ENCODE data around the gene TNF. TPM values are rescaled to one million over a fixed set of nuclear protein-coding genes. Genes with fewer than 3 reads are reported as not detected.

TNF gene
- total and polyA plus RNA-seq, 2 donors (not counting 1 experiment from before 2014, with no cell fraction given) = not detected

- Histone ChIP-seq H3K27ac (ENCODE audit: insufficient read depth, low read length) (no peak overlapping the region), H3K79me2 (ENCODE audit: control insufficient read depth, insufficient read depth, low read length) (no peaks in the 10 kb centered on the region)
- TF ChIP-seq EZH2 (IDR thresholded peaks at IDR 0.05; ENCODE audit: low read length, missing control alignments) = peak; percentile 16
- TF ChIP-seq, protein P1, sequence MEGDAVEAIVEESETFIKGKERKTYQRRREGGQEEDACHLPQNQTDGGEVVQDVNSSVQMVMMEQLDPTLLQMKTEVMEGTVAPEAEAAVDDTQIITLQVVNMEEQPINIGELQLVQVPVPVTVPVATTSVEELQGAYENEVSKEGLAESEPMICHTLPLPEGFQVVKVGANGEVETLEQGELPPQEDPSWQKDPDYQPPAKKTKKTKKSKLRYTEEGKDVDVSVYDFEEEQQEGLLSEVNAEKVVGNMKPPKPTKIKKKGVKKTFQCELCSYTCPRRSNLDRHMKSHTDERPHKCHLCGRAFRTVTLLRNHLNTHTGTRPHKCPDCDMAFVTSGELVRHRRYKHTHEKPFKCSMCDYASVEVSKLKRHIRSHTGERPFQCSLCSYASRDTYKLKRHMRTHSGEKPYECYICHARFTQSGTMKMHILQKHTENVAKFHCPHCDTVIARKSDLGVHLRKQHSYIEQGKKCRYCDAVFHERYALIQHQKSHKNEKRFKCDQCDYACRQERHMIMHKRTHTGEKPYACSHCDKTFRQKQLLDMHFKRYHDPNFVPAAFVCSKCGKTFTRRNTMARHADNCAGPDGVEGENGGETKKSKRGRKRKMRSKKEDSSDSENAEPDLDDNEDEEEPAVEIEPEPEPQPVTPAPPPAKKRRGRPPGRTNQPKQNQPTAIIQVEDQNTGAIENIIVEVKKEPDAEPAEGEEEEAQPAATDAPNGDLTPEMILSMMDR (conservative IDR thresholded peaks at IDR 0.05 in 1 of 2, IDR thresholded peaks at IDR 0.05 in 1 of 2; ENCODE audit: low read depth in 1 of 2, low read length in 2 of 2) = no peak
Observed at GRCh38 chr6:31581434-31582229, 6.3 kb downstream of the TNF start.

GRCh38 chr6:31582230-31582643 is 6.9 kb downstream of the TNF start, which contains the start of gene LTB:
LTB (minus strand) TSS chr6:31582424; CDS start chr6:31582417, 7 bp downstream.
- Histone ChIP-seq H3K27me3 (ENCODE audit: control insufficient read depth, insufficient read depth, low read length) (peaks cover 5% of the 10 kb centered on the region), H3K79me2 (ENCODE audit: control insufficient read depth, insufficient read depth, low read length) (no peaks in the 10 kb centered on the region)

More at GRCh38 chr6:31581434-31582229, 6.3 kb downstream of the TNF start:
- H3K9ac ChIP-seq (ENCODE audit: insufficient read depth, low read length) = peak overlapping the region; percentile 70
- H3K4me1 ChIP-seq (ENCODE audit: control insufficient read depth, extremely low read depth, insufficient read depth, low read length) = no peaks in the 10 kb centered on the region
- peaks cover 9% of the 10 kb centered on the region for H3K27me3 ChIP-seq (ENCODE audit: control insufficient read depth, insufficient read depth, low read length)
- peak overlapping the region; percentile 74 to 89 (median 82) for H3K4me3 ChIP-seq (replicated peaks in 1 of 4; ENCODE audit: control extremely low read depth in 1 of 4, insufficient read depth in 1 of 4, low read depth in 3 of 4, low read length in 4 of 4)
- no peak for DNase-seq (ENCODE audit: low read depth in 2 of 2)
- no peaks in the 10 kb centered on the region for H4K20me1 ChIP-seq (ENCODE audit: control insufficient read depth, extremely low read depth, insufficient read depth, low read length)
- no peaks in the 10 kb centered on the region for H3K36me3 ChIP-seq (ENCODE audit: control insufficient read depth, insufficient read depth, low read length)
- H3K4me2 ChIP-seq (ENCODE audit: extremely low read depth, insufficient read depth, low read length) = peak overlapping the region; percentile 99
- peak overlapping the region; percentile 97 for H2AFZ ChIP-seq (ENCODE audit: low read length)
- H3K9me3 ChIP-seq (ENCODE audit: control insufficient read depth, insufficient read depth, low read depth, low read length) = no peaks in the 10 kb centered on the region

GRCh38 chr6:31585491-31585890 is 10.1 kb downstream of the TNF start:
- H3K27me3 ChIP-seq (ENCODE audit: control insufficient read depth, insufficient read depth, low read length) = peaks cover 4% of the 10 kb centered on the region
- no peak overlapping the region for H3K4me3 ChIP-seq (replicated peaks in 1 of 4; ENCODE audit: control extremely low read depth in 1 of 4, insufficient read depth in 1 of 4, low read depth in 3 of 4, low read length in 4 of 4)
- H2AFZ ChIP-seq (ENCODE audit: low read length) = no peak overlapping the region
- no peaks in the 10 kb centered on the region for H3K4me1 ChIP-seq (ENCODE audit: control insufficient read depth, extremely low read depth, insufficient read depth, low read length)
- no peaks in the 10 kb centered on the region for H3K36me3 ChIP-seq (ENCODE audit: control insufficient read depth, insufficient read depth, low read length)
- H3K9ac ChIP-seq (ENCODE audit: insufficient read depth, low read length) = no peak overlapping the region
- no peaks in the 10 kb centered on the region for H3K9me3 ChIP-seq (ENCODE audit: control insufficient read depth, insufficient read depth, low read depth, low read length)
- no peak overlapping the region for H3K4me2 ChIP-seq (ENCODE audit: extremely low read depth, insufficient read depth, low read length)
- DNase-seq (ENCODE audit: low read depth in 2 of 2) = no peak
- no peaks in the 10 kb centered on the region for H3K79me2 ChIP-seq (ENCODE audit: control insufficient read depth, insufficient read depth, low read length)
- TF ChIP-seq, protein P1 (conservative IDR thresholded peaks at IDR 0.05 in 1 of 2, IDR thresholded peaks at IDR 0.05 in 1 of 2; ENCODE audit: low read depth in 1 of 2, low read length in 2 of 2) = peak; percentile 20 to 36
- no peak for TF ChIP-seq EZH2 (IDR thresholded peaks at IDR 0.05; ENCODE audit: low read length, missing control alignments)
- no peaks in the 10 kb centered on the region for H4K20me1 ChIP-seq (ENCODE audit: control insufficient read depth, extremely low read depth, insufficient read depth, low read length)
- no peak overlapping the region for H3K27ac ChIP-seq (ENCODE audit: insufficient read depth, low read length)

More at GRCh38 chr6:31582230-31582643, 6.9 kb downstream of the TNF start, which contains the start of gene LTB:
- TF ChIP-seq EZH2 (IDR thresholded peaks at IDR 0.05; ENCODE audit: low read length, missing control alignments) = no peak
- TF ChIP-seq, protein P1 (conservative IDR thresholded peaks at IDR 0.05 in 1 of 2, IDR thresholded peaks at IDR 0.05 in 1 of 2; ENCODE audit: low read depth in 1 of 2, low read length in 2 of 2) = no peak
- Histone ChIP-seq H4K20me1 (ENCODE audit: control insufficient read depth, extremely low read depth, insufficient read depth, low read length) (no peaks in the 10 kb centered on the region), H2AFZ (ENCODE audit: low read length) (peak within 1 kb of the TSS; percentile 97), H3K4me2 (ENCODE audit: extremely low read depth, insufficient read depth, low read length) (peak within 1 kb of the TSS; percentile 99), H3K4me3 (replicated peaks in 1 of 4; ENCODE audit: control extremely low read depth in 1 of 4, insufficient read depth in 1 of 4, low read depth in 3 of 4, low read length in 4 of 4) (peak within 1 kb of the TSS; percentile 74 to 89 (median 82)), H3K27ac (ENCODE audit: insufficient read depth, low read length) (no peak within 1 kb of the TSS), H3K9me3 (ENCODE audit: control insufficient read depth, insufficient read depth, low read depth, low read length) (no peaks in the 10 kb centered on the region), H3K4me1 (ENCODE audit: control insufficient read depth, extremely low read depth, insufficient read depth, low read length) (no peaks in the 10 kb centered on the region), H3K36me3 (ENCODE audit: control insufficient read depth, insufficient read depth, low read length) (no peaks in the 10 kb centered on the region), H3K9ac (ENCODE audit: insufficient read depth, low read length) (peak within 1 kb of the TSS; percentile 70)
- DNase-seq (ENCODE audit: low read depth in 2 of 2) = no peak

All from fibroblast of lung (primary cell).